K562 (cell line): Measurements from ENCODE around the gene RNASE4. TPM values are rescaled to one million over a fixed set of nuclear protein-coding genes. Genes with fewer than 3 reads are reported as not detected.
A peak's percentile ranks its signal among the peaks of the same experiment; 100 is the strongest.

Experiments used
- AFF4 ChIP-seq: sonication (generic); formaldehyde crosslinking; IDR thresholded peaks from 2 replicates; pipeline ENCODE4 v1.8.0; 2023; ENCODE audit warnings: mild to moderate bottlenecking, missing genetic modification reagents
- FOS ChIP-seq: IDR thresholded peaks from 3 replicates; pipeline ENCODE4 v1.6.1; 2011; ENCODE audit not compliant: insufficient read length; ENCODE audit errors: extremely low read depth
- HBP1 ChIP-seq: fragments of 450-650 bp; formaldehyde crosslinking; IDR thresholded peaks from 2 replicates; pipeline ENCODE4 v1.4.0; 2022; ENCODE audit warnings: missing genetic modification characterization
- HDGF ChIP-seq: fragments of 450-650 bp; IDR thresholded peaks from 2 replicates; pipeline ENCODE4 v1.6.1; 2016
- KLF10 ChIP-seq: fragments of 250-450 bp; sonication (Bioruptor Pico); IDR thresholded peaks from 2 replicates; pipeline ENCODE4 v1.6.1; 2021; ENCODE audit warnings: matching md5 sums
- PATZ1 ChIP-seq: fragments of 250-450 bp; sonication (Bioruptor Pico); IDR thresholded peaks from 2 replicates; pipeline ENCODE4 v1.5.0; 2020; ENCODE audit warnings: mild to moderate bottlenecking, borderline replicate concordance
- RBM34 ChIP-seq: fragments of 200-400 bp; formaldehyde crosslinking; IDR thresholded peaks from 2 replicates; pipeline ENCODE4 v1.6.1; 2018; ENCODE audit warnings: low read length, borderline replicate concordance; ENCODE audit not compliant: insufficient read depth
- SETDB1 ChIP-seq: IDR thresholded peaks from one replicate; pipeline ENCODE4 v1.6.1; 2012; ENCODE audit warnings: low read length, control low read depth, inconsistent platforms
- SLC30A9 ChIP-seq: fragments of 250-450 bp; sonication (Bioruptor Pico); IDR thresholded peaks from 2 replicates; pipeline ENCODE4 v1.8.0; 2022; ENCODE audit warnings: mild to moderate bottlenecking, moderate library complexity
- TEAD1 ChIP-seq, 2 experiments: fragments of 450-650 bp in 1 of 2; sonication (generic) in 1 of 2; formaldehyde crosslinking; IDR thresholded peaks; 2 replicates each; pipeline versions ENCODE4 v1.4.0 to v1.8.0; 2020 to 2022; ENCODE audit warnings: mild to moderate bottlenecking in 2 of 2, missing genetic modification reagents in 1 of 2
- ZFP91 ChIP-seq: sonication (generic); formaldehyde crosslinking; IDR thresholded peaks from 2 replicates; pipeline ENCODE4 v1.8.0; 2022; ENCODE audit warnings: mild to moderate bottlenecking, missing genetic modification reagents
- ZNF134 ChIP-seq: fragments of 250-450 bp; sonication (Bioruptor Pico); conservative IDR thresholded peaks from 2 replicates; pipeline ENCODE4 v1.4.0; 2020
- ZNF668 ChIP-seq: fragments of 250-450 bp; sonication (Bioruptor Pico); IDR thresholded peaks from 2 replicates; pipeline ENCODE4 v1.8.0; 2022; ENCODE audit warnings: mild to moderate bottlenecking, inconsistent platforms
- ZNF695 ChIP-seq: fragments of 450-650 bp; formaldehyde crosslinking; IDR thresholded peaks from 2 replicates; pipeline ENCODE4 v1.4.0; 2020; ENCODE audit warnings: mild to moderate bottlenecking, moderate library complexity
- ZNF764 ChIP-seq: fragments of 250-450 bp; sonication (Bioruptor Pico); IDR thresholded peaks from 2 replicates; pipeline ENCODE4 v1.4.0; 2020; ENCODE audit warnings: low read depth, mild to moderate bottlenecking, moderate library complexity
- polyA plus RNA-seq, 8 experiments: library from polyadenylated mRNA; depleted of rRNA in 4 of 8; stranded (reverse) in 5 of 8; unstranded in 3 of 8; fragments of >200 nt; fragmentation: Nextera tagmentation in 2 of 8; fragmentation: Illumina TruSeq in 1 of 8; extraction: Ambion mirVana in 2 of 8; extraction: Trizol in 1 of 8; gene quantifications; 2 replicates each; pipeline versions ENCODE4 v1.2.1 to v1.2.3, GENCODE V29; 2011 to 2014; ENCODE audit warnings: inconsistent platforms in 1 of 8, missing spikeins in 1 of 8
- total RNA-seq, 7 experiments: library from RNA; depleted of rRNA in 6 of 7; stranded (reverse); fragments of >200 nt in 6 of 7; fragmentation: Illumina TruSeq in 2 of 7; extraction: Trizol in 2 of 7; gene quantifications; 2 replicates each; pipeline versions ENCODE4 v1.2.1 to v1.2.3, GENCODE V29; 2011 to 2021; ENCODE audit warnings: low replicate concordance in 1 of 7

RNASE4 gene
- total and polyA plus RNA-seq, 9 of the 15 experiments (the other 6 are each of a cell fraction or from before 2014, with no cell fraction given), result 0.09 to 0.22 (median 0.13) TPM; not detected in 2

- TF ChIP-seq ZFP91 (CRISPR knock-in tag) (no peak), ZNF695 (CRISPR knock-in tag) (no peak), AFF4 (0 out of 2 replicates have a peak, but pooled peaks have one; percentile 8), KLF10 (no peak), ZNF764 (CRISPR knock-in tag) (peak; percentile 74; the same call in 1 of the 2 replicates), RBM34 (no peak), SETDB1 (no peak), PATZ1 (CRISPR knock-in tag) (no peak), FOS (no peak), TEAD1 (CRISPR knock-in tag; IDR thresholded peaks at IDR 0.05) (no peak), ZNF668 (CRISPR knock-in tag) (no peak), HDGF (no peak), SLC30A9 (CRISPR knock-in tag) (no peak), HBP1 (CRISPR knock-in tag) (no peak), ZNF134 (CRISPR knock-in tag) (no peak)
These were observed 1.1 kb upstream of the RNASE4 start (continued) for GRCh38 chr14:20683125-20683890.
